SJSA1 (cell line): ENCODE measurements around the gene CHST2. TPM values are rescaled to one million over a fixed set of nuclear protein-coding genes. Genes with fewer than 3 reads are reported as not detected.

Experiments
- DNase-seq, 2 experiments: peaks; one replicate each; pipeline ENCODE4 v3.0.0-alpha.2; 2015 to 2020; ENCODE audit warnings: low spot score in 2 of 2, low read depth in 1 of 2
- H3K27ac ChIP-seq: fragments of 250-450 bp; sonication (Bioruptor Pico); 2 replicates; pipeline ENCODE4 v1.5.1; 2020; ENCODE audit warnings: mild to moderate bottlenecking, moderate library complexity
- H3K27me3 ChIP-seq: fragments of 250-450 bp; sonication (Bioruptor Pico); replicated peaks from 2 replicates; pipeline ENCODE4 v1.5.1; 2020; ENCODE audit warnings: mild to moderate bottlenecking, moderate library complexity
- H3K36me3 ChIP-seq: fragments of 250-450 bp; sonication (Bioruptor Pico); 2 replicates; pipeline ENCODE4 v1.5.1; 2020; ENCODE audit warnings: mild to moderate bottlenecking
- H3K4me1 ChIP-seq: fragments of 250-450 bp; sonication (Bioruptor Pico); replicated peaks from 2 replicates; pipeline ENCODE4 v1.6.1; 2021; ENCODE audit warnings: mild to moderate bottlenecking
- H3K4me3 ChIP-seq: fragments of 250-450 bp; sonication (Bioruptor Pico); 2 replicates; pipeline ENCODE4 v1.5.1; 2020; ENCODE audit warnings: mild to moderate bottlenecking
- H3K9me3 ChIP-seq: fragments of 250-450 bp; sonication (Bioruptor Pico); replicated peaks from 2 replicates; pipeline ENCODE4 v1.5.1; 2020; ENCODE audit warnings: mild to moderate bottlenecking
- total RNA-seq: library from RNA; depleted of rRNA; stranded (reverse); fragments of >200 nt; shearing (Covaris generic); gene quantifications from 2 replicates; pipeline ENCODE4 v1.2.3, GENCODE V29; 2014

Gene CHST2
- total RNA-seq, 1 experiment from 2014 or later: 6.4 TPM

- no peaks in the 10 kb centered on the region for H3K36me3 ChIP-seq
- no peaks in the 10 kb centered on the region for H3K4me1 ChIP-seq
- H3K4me3 ChIP-seq: no peak overlapping the region
- no peaks in the 10 kb centered on the region for H3K27me3 ChIP-seq
- no peak overlapping the region for H3K27ac ChIP-seq
- DNase-seq: no peak
- no peaks in the 10 kb centered on the region for H3K9me3 ChIP-seq
Observed at GRCh38 chr3:143088835-143089234, 30.7 kb upstream of the CHST2 start.

GRCh38 chr3:143089965-143090364 is 29.6 kb upstream of the CHST2 start:
- H3K27ac ChIP-seq: no peak overlapping the region
- no peak overlapping the region for H3K4me3 ChIP-seq
- H3K36me3 ChIP-seq: no peaks in the 10 kb centered on the region
- no peaks in the 10 kb centered on the region for H3K4me1 ChIP-seq
- H3K27me3 ChIP-seq: no peaks in the 10 kb centered on the region
- H3K9me3 ChIP-seq: no peaks in the 10 kb centered on the region
- DNase-seq: no peak

- H3K27ac ChIP-seq: no peak overlapping the region
- H3K27me3 ChIP-seq: no peaks in the 10 kb centered on the region
- no peaks in the 10 kb centered on the region for H3K4me1 ChIP-seq
- H3K36me3 ChIP-seq: no peaks in the 10 kb centered on the region
- no peaks in the 10 kb centered on the region for H3K9me3 ChIP-seq
- no peak for DNase-seq
- H3K4me3 ChIP-seq: no peak overlapping the region
Observed at GRCh38 chr3:143090486-143090885, 29.1 kb upstream of the CHST2 start.

GRCh38 chr3:143090976-143091837 is 28.4 kb upstream of the CHST2 start:
- no peaks in the 10 kb centered on the region for H3K27me3 ChIP-seq
- H3K4me3 ChIP-seq: no peak overlapping the region
- no peak for DNase-seq
- no peaks in the 10 kb centered on the region for H3K4me1 ChIP-seq
- H3K27ac ChIP-seq: no peak overlapping the region
- no peaks in the 10 kb centered on the region for H3K36me3 ChIP-seq
- no peaks in the 10 kb centered on the region for H3K9me3 ChIP-seq

GRCh38 chr3:143092191-143092590 is 27.4 kb upstream of the CHST2 start:
- no peaks in the 10 kb centered on the region for H3K36me3 ChIP-seq
- DNase-seq: no peak

GRCh38 chr3:143095813-143096212 is 23.8 kb upstream of the CHST2 start:
- peaks cover 3% of the 10 kb centered on the region for H3K27me3 ChIP-seq
- H3K4me3 ChIP-seq: no peak overlapping the region
- H3K9me3 ChIP-seq: no peaks in the 10 kb centered on the region
- H3K36me3 ChIP-seq: no peaks in the 10 kb centered on the region
- H3K27ac ChIP-seq: no peak overlapping the region
- no peaks in the 10 kb centered on the region for H3K4me1 ChIP-seq
- no peak for DNase-seq

More at GRCh38 chr3:143092191-143092590, 27.4 kb upstream of the CHST2 start:
- H3K27me3 ChIP-seq: no peaks in the 10 kb centered on the region
- no peaks in the 10 kb centered on the region for H3K9me3 ChIP-seq
- no peaks in the 10 kb centered on the region for H3K4me1 ChIP-seq
- no peak overlapping the region for H3K27ac ChIP-seq
- no peak overlapping the region for H3K4me3 ChIP-seq

GRCh38 chr3:143098032-143098764 is 21.4 kb upstream of the CHST2 start:
- Histone ChIP-seq H3K4me3 (no peak overlapping the region), H3K4me1 (no peaks in the 10 kb centered on the region), H3K27me3 (peaks cover 3% of the 10 kb centered on the region), H3K36me3 (no peaks in the 10 kb centered on the region), H3K9me3 (no peaks in the 10 kb centered on the region), H3K27ac (no peak overlapping the region)
- no peak for DNase-seq

- Histone ChIP-seq H3K4me1 (no peaks in the 10 kb centered on the region), H3K4me3 (no peak overlapping the region), H3K36me3 (no peaks in the 10 kb centered on the region), H3K27me3 (peaks cover 3% of the 10 kb centered on the region), H3K27ac (no peak overlapping the region), H3K9me3 (no peaks in the 10 kb centered on the region)
- DNase-seq: no peak
Observed at GRCh38 chr3:143099210-143099609, 20.4 kb upstream of the CHST2 start.

- Histone ChIP-seq H3K27me3 (peaks cover 3% of the 10 kb centered on the region), H3K4me3 (no peak overlapping the region), H3K4me1 (no peaks in the 10 kb centered on the region), H3K9me3 (no peaks in the 10 kb centered on the region), H3K36me3 (no peaks in the 10 kb centered on the region), H3K27ac (no peak overlapping the region)
- no peak for DNase-seq
Observed at GRCh38 chr3:143099690-143100089, 19.9 kb upstream of the CHST2 start.

- no peaks in the 10 kb centered on the region for H3K36me3 ChIP-seq
- peaks cover 3% of the 10 kb centered on the region for H3K27me3 ChIP-seq
- H3K4me1 ChIP-seq: no peaks in the 10 kb centered on the region
- no peak overlapping the region for H3K4me3 ChIP-seq
- no peaks in the 10 kb centered on the region for H3K9me3 ChIP-seq
- H3K27ac ChIP-seq: no peak overlapping the region
- no peak for DNase-seq
Observed at GRCh38 chr3:143100451-143100850, 19.1 kb upstream of the CHST2 start.

- Histone ChIP-seq H3K27me3 (peaks cover 3% of the 10 kb centered on the region), H3K4me3 (no peak overlapping the region), H3K36me3 (no peaks in the 10 kb centered on the region), H3K27ac (no peak overlapping the region), H3K9me3 (no peaks in the 10 kb centered on the region), H3K4me1 (no peaks in the 10 kb centered on the region)
- no peak for DNase-seq
Observed at GRCh38 chr3:143101792-143102381, 17.7 kb upstream of the CHST2 start.

- H3K36me3 ChIP-seq: no peaks in the 10 kb centered on the region
- H3K4me3 ChIP-seq: no peak overlapping the region
- no peaks in the 10 kb centered on the region for H3K9me3 ChIP-seq
- DNase-seq: no peak
- peaks cover 3% of the 10 kb centered on the region; the same call in 1 of the 2 replicates for H3K27me3 ChIP-seq
- H3K4me1 ChIP-seq: no peaks in the 10 kb centered on the region
- no peak overlapping the region for H3K27ac ChIP-seq
Observed at GRCh38 chr3:143103652-143104051, 15.9 kb upstream of the CHST2 start.

GRCh38 chr3:143105170-143105569 is 14.4 kb upstream of the CHST2 start:
- Histone ChIP-seq H3K36me3 (no peaks in the 10 kb centered on the region), H3K27ac (no peak overlapping the region), H3K4me3 (no peak overlapping the region), H3K4me1 (no peaks in the 10 kb centered on the region), H3K9me3 (no peaks in the 10 kb centered on the region), H3K27me3 (0 out of 2 replicates have a peak, but pooled peaks cover 1% of the 10 kb centered on the region)
- no peak for DNase-seq

- DNase-seq: no peak
- Histone ChIP-seq H3K9me3 (no peaks in the 10 kb centered on the region), H3K4me1 (no peaks in the 10 kb centered on the region), H3K27ac (no peak overlapping the region), H3K4me3 (no peak overlapping the region), H3K36me3 (no peaks in the 10 kb centered on the region), H3K27me3 (no peaks in the 10 kb centered on the region)
Observed at GRCh38 chr3:143109861-143110260, 9.7 kb upstream of the CHST2 start.
